HG03280 (cell line): Measurements from ENCODE around the gene KIF21B.

Experiments used
- ATAC-seq: cut with Tn5 transposase; IDR thresholded peaks from one replicate; pipeline ENCODE4 v1.9.1; 2021; ENCODE audit warnings: mild to moderate bottlenecking, moderate library complexity; ENCODE audit not compliant: unreplicated experiment

KIF21B gene

DNA sequence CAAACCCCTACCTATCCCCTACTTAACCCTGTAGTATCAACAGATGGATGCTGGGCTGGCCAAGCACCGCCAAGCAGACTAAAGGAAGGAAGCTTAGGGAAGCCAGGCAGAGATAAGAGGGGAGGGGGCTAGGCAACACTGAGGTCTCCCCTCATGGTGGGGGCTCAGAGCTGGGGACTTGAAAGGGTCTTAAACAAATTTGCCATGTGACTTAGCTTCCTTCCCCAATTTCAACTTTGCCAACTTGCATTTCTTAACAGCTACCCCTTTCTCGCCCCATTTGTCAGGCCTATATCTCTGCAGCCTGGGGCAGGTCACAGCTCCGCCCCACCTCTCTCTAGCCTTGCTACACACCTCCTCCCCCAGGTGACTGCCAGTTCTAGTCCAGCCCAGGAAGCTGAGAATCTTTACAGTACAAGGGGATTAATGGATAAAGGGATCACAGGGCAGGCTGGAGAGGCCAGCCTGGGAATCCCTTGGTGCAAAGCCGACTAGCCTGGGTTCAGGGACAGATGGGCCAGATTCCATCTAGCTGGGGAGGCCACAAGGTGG, 3.4 kb downstream of the KIF21B start:
- no peak for ATAC-seq

- peak; percentile 62 for ATAC-seq
Observed at GRCh38 chr1:201019321-201019977, 4.1 kb downstream of the KIF21B start.

DNA sequence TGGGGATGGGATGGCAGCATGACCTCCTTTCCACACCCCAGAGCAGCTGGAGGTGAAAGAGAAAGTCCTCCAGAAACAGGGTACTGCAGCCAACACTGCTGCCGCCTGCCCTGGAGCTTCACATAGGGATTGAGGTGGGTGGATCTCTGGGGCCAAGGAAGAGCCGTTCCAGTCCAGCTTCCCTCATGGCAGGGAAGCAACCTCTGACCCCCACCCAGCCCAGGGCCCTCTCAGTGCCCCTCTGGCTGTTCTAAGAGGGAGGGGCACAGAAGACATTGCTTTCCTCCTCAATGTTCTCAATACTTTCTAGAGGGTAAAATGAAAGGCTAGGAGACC, 5.7 kb downstream of the KIF21B start:
- ATAC-seq = no peak

DNA sequence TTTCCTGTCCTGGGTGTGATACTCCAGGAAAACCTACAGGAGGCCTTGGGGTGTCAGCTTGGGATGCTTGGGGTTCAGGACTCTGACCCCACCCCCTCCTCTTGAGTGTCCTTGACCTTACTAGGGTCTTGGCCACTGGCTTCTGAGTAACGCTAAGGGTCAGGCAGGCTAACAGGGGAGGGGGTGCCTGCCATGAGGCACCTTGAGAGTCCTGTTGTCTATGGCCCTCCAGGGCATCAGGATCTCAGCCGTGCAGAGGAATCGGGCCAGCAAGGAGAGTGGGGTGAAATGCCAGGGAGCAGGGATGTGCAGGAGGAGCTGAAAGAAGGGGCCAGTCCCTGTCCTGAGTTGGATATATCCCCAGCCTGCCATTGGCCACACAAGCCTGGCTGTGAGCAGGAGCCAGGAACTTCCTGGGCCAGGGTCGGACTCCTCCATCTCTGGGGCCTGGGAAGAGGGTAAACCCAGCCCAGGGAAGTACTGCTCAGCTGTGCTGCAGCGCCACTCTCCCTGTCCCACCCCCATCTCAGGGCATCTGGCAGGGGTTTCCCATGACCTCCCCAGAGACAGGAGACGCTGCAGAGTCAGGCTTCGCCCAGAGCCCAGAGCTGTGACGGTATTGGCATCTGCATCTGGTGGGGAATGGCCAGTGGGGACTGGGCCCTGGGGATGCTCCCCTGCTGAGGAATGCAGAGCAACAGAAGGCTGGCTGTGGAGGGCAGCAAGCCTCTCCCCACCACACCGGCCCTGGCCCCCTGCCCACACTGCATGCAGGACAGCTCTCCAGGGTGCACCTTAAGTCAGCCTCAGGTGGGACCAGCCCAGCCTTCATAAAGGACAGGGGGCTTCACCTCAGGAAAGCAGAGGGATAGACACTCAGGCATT, 6.3 kb downstream of the KIF21B start:
- no peak for ATAC-seq

GRCh38 chr1:201016211-201016651, 7.3 kb downstream of the KIF21B start:
- no peak for ATAC-seq

DNA sequence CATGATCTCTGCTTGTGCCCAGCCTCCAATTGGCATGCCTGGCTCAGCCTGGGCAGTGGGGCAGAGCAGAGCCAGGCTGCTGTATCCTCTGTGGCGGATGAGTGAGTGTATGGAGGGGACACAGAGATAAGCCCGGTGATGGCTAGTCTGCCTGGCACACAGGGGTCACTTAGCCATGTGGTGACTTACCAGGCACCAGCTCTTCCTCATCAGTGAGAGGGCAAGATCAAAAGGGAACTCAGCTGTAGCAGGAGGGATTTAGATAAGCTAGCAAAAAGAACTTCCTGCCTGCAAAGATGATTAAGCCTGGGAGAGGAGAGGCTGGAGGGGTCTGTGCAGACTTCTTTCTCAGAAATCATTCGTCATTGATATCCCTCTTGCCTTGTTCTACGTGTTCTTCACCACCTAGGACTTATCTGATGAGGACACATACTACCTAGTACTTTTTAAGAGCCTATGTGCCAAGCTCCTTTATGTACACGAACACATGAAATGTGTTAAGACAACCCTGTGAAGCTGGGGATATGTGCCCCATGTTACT, 7.9 kb downstream of the KIF21B start:
- ATAC-seq = no peak

DNA sequence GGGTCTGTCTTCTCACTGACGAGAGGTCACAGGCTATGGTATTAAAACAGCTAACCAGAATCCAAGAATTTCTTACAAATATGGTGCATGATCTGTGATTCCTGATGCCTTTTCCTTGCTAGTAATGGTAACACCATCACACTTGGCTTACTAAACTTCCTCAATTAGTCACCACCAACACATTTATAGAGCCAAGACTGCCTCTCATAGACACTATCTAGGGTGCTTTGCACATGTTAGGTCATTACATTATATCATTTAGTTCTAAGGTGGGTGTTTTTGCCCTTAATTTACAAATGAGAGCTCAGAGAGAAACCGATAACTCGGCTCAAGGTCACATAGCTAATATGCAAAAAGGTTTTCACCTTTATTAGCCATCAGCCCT, 8.7 kb downstream of the KIF21B start:
- ATAC-seq = no peak

GRCh38 chr1:201013991-201014815, 9.3 kb downstream of the KIF21B start:
- no peak for ATAC-seq

- ATAC-seq = no peak
Observed at GRCh38 chr1:201013031-201013485, 10.5 kb downstream of the KIF21B start.

DNA sequence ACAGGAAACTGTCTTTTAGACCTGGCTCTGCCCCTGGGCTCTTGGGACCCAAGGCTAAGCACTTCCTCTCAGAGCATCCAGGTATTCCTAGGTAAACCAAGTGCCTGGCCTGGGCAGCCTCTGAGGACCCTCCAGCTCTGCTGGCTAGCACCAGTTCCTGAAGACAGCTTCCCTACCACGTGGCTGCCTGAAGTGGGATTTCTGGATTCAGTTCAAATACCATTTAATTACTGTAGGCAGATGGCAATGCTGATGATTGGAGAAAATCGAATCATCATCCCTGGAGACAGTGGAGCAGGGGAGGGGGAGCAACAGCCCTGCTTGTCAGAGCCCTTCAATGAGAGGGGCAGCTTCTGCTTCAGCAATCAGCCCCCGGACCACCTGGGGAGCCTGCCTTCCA, 11.9 kb downstream of the KIF21B start:
- no peak for ATAC-seq

DNA sequence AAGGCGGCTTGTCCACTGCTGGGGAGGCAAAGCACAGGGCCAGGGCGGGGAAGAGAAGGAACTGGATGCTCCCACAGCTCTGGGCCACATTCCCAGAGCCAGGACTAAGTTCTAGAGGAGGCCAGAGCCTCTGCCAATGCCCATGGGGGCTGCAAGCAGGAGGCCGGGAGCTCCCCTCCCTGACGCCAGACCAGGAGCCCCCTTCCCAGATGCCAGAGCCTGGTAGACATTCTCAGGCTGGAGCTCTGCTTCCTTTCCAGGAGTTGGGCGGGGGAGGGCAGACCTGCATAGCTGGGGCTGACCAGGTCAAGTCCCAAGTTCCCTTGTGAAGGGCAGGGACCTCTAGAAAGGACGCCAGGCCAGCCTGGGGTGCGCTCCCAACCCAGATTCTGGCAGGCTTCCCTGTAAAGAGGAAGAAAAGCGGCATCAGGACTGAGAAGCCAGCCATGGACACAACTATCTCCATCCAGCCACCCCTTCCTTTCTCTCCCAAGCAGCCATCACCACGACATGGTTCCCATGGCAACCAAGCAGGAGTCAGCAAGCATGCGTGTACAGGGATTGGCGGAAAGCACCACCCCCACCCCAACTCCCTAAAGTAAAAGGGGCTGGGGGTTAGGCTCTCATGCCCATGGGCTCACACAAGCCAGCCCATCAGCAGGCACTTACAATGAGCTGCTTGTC, 13.4 kb downstream of the KIF21B start:
- no peak for ATAC-seq

DNA sequence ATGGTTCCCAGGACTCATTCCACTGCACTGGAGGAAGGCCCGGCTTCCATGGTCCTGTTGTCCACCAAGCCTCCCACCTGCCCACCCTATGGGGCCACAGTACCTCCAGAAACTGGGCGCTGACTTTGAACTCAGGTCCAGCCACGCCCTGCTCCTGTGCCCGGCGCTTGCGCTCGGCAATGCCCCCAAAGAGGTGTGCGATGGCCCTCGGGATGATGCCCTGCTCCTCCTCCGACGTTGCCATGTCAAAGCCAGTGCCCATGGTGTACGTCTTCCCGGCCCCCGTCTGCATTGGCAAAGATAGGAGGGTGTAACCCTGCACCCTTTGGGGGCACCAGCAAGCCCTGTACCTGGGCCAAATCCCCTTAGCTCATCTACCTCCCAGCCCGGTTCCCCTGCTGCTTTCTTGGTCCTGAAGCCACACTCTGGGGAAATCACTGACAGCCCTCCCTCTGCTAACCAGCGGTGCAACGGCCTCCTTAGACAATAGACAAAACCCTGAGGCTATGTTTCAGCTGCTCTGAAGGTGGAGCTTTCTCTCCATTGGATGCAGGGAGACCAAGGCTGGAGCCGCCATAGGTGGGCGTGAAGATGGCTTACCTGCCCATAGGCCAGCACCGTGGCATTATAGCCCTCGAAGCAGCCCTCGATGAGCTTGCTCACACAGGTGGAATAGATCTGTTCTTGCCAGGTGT, 14.7 kb downstream of the KIF21B start:
- ATAC-seq = no peak

- ATAC-seq = no peak
Observed at GRCh38 chr1:201007481-201007880, 16.0 kb downstream of the KIF21B start.

DNA sequence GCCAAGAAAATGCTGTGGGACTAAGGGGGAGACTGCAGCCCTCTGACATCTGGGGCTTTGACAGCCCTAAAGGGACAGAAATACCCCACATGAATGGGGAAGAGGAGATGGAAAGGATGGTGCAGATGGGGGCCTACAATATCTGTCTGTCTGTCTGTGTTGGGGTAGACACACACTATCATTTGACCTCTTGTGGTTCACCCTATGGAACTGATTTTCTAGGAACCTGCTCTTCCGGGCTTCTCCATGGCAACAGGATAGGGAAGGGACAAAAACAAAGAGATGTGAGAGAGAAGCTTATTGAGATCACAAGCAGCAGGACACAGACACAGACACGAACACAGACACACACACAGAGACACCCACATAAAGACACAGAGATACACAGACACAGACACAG, 17.1 kb downstream of the KIF21B start:
- ATAC-seq = no peak

DNA sequence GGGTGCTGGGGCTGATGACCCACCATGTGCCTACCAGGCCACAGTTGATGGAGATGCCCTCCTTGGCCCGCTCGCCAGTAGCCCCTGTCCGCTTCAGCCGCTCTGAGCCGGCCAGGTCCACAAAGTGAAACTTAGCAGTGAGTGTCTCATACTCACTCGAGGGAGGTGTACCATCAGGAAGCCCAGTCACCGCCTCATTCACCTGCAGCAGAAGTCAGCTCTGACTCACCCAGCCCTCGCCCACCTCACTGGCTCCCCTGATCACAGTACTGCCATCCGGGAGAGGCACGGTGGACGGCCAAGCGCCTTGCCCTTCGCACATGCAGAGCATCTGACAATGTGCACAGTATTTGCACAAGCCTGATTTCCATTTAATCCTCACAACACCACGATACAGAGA, 18.8 kb downstream of the KIF21B start:
- no peak for ATAC-seq

DNA sequence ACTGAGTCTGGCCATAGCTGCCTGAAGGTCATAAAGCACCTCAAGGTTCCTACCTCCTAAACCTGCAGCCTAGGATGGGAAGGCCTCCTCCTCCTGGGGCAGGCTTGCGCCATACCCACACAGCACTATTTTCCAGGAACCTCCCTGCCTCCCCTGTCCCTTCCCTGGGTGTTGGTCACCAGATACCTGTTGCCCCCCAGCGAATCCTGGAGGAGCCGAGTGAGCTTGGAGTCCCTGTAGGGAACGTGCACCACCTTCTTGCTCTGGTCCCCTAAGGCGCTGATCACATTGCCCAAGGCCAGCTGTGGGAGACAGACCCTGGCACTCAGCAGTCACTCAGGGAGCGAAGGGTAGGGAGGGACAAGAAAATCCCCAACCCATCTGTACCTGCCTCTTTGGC, 19.4 kb downstream of the KIF21B start:
- no peak for ATAC-seq

DNA sequence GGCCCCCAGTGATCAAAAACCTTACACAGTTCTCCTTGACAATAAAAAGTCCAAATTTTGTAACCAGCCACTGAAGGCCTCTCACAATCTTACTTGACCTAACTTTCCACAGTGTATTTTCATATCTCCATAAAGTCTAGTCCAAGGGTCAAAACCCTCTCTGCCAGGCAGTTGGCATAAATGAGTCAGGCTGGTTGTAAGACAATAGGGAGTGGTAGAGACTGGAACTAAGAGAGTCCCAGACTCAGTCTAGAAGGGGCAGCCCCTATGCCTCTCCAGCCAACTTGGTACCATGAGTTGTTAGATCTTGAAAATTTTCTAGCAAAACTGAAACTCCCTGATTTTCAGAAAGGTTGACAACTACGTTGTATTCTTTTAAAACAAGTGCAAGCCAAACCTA, 21.0 kb downstream of the KIF21B start:
- ATAC-seq = no peak

GRCh38 chr1:201001962-201002361, 21.6 kb downstream of the KIF21B start:
- ATAC-seq = no peak

- ATAC-seq = no peak
Observed at GRCh38 chr1:201000391-201000790, 23.1 kb downstream of the KIF21B start.

DNA sequence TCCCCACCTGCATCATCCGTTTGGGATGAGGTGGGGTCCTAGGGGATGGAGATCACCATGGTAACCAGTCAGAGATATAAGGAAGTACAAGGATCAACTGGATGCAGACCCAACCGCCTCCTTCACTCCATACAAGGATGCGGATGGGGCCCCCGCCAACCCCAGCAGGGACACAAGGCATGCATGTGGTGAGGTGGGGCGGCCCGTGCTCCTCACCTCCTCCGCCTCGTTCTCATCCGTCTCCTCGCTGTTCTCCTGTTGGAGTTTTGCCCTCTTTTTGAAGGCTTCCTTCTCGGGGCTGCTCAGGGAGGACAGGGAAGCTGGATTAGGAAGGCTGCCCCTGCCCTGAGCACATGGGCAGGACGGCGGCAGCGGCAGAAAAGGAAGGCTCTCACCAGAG, 23.8 kb downstream of the KIF21B start:
- no peak for ATAC-seq
